HCT116 (cell line): Measurements from ENCODE around the gene NUDT22. TPM values are rescaled to one million over a fixed set of nuclear protein-coding genes. Genes with fewer than 3 reads are reported as not detected.

Experiments used
- ATAC-seq: fragments of 200-7000 bp; cut with Tn5 transposase; 2 replicates; pipeline ENCODE4 v1.9.1; 2020; ENCODE audit warnings: mild to moderate bottlenecking, moderate library complexity
- BruUV-seq: library from RNA; stranded (reverse); fragments of 400-500 nt; replicated peaks from 2 replicates; lab custom pipeline; 2021; lab: Mats Ljungman, UMichigan
- CTCF ChIA-PET: fragments of 300-600 bp; sonication (Branson Sonifier 250); formaldehyde crosslinking; loops from one replicate; lab custom pipeline; 2021; ENCODE audit warnings: antibody characterized with exemption; lab: Charles Lee
- POLR2A ChIA-PET: fragments of 300-600, 350-600 bp; sonication (Branson Sonifier 250); formaldehyde crosslinking; loops from one replicate; lab custom pipeline; 2021; ENCODE audit warnings: antibody characterized with exemption; lab: Charles Lee
- RAD21 ChIA-PET, 2 experiments: fragments of 300-600 bp; sonication (Branson Sonifier 250); formaldehyde crosslinking; loops; one replicate each; lab custom pipeline; 2023; ENCODE audit warnings: low total read pairs in 2 of 2; ENCODE audit not compliant: uncharacterized antibody in 2 of 2, unreplicated experiment in 2 of 2, low non-redundant PET in 1 of 2; lab: Charles Lee
- DNase-seq: peaks from one replicate; pipeline ENCODE4 v3.0.0-alpha.2; 2010; ENCODE audit warnings: low read depth, low spot score
- H2AFZ ChIP-seq: fragments of 200-600 bp; shearing (Covaris generic), sonication (generic); 2 replicates; pipeline ENCODE4 v1.6.1; 2017; ENCODE audit warnings: low read depth, mixed run types, mixed read lengths, antibody characterized with exemption, low read length; ENCODE audit not compliant: poor library complexity, severe bottlenecking
- H3K27ac ChIP-seq: 2 replicates; pipeline ENCODE4 v1.5.1; 2012; ENCODE audit warnings: low read depth, low read length
- H3K27me3 ChIP-seq: fragments of 200-600 bp; sonication (generic); 2 replicates; pipeline ENCODE4 v1.6.1; 2016; ENCODE audit warnings: mixed run types, low read length, mixed read lengths; ENCODE audit not compliant: insufficient read depth
- H3K36me3 ChIP-seq, 2 experiments: fragments of 200-500 bp in 1 of 2; fragments of 200-600 bp in 1 of 2; sonication (Bioruptor generic) in 1 of 2; sonication (generic) in 1 of 2; 2 replicates each; pipeline versions ENCODE4 v1.5.1 to v1.6.1; 2014 to 2016; ENCODE audit warnings: low read length in 2 of 2, inconsistent platforms in 1 of 2, mixed read lengths in 1 of 2, mixed run types in 1 of 2; ENCODE audit not compliant: insufficient read depth in 2 of 2, control insufficient read depth in 1 of 2
- H3K4me1 ChIP-seq, 2 experiments: fragments of 200-600 bp in 1 of 2; sonication (generic) in 1 of 2; 2 replicates each; pipeline versions ENCODE4 v1.5.1 to v1.6.1; 2012 to 2017; ENCODE audit warnings: low read length in 2 of 2, inconsistent platforms in 1 of 2, mild to moderate bottlenecking in 1 of 2, mixed read lengths in 1 of 2, mixed run types in 1 of 2, moderate library complexity in 1 of 2; ENCODE audit not compliant: insufficient read depth in 2 of 2, control insufficient read depth in 1 of 2
- H3K4me2 ChIP-seq: fragments of 200-600 bp; sonication (generic); 2 replicates; pipeline ENCODE4 v1.6.1; 2017; ENCODE audit warnings: mixed run types, low read length, mixed read lengths
- H3K4me3 ChIP-seq, 2 experiments: fragments of 200-600 bp in 1 of 2; sonication (generic) in 1 of 2; replicated peaks in 1 of 2; 2 replicates each; pipeline ENCODE4 v1.5.1; 2011 to 2016; ENCODE audit warnings: low read length in 2 of 2, control low read depth in 1 of 2, low read depth in 1 of 2, mild to moderate bottlenecking in 1 of 2, mixed read lengths in 1 of 2, mixed run types in 1 of 2
- H3K79me2 ChIP-seq: fragments of 200-600 bp; sonication (generic); 2 replicates; pipeline ENCODE4 v1.6.1; 2017; ENCODE audit warnings: mild to moderate bottlenecking, mixed run types, low read length, moderate library complexity, mixed read lengths; ENCODE audit not compliant: insufficient read depth
- H3K9ac ChIP-seq: fragments of 200-600 bp; sonication (generic); 2 replicates; pipeline ENCODE4 v1.6.1; 2016; ENCODE audit warnings: low read length, mixed read lengths
- H3K9me2 ChIP-seq: fragments of 200-600 bp; sonication (generic), shearing (Covaris generic); 2 replicates; pipeline ENCODE4 v1.6.1; 2017; ENCODE audit warnings: mixed run types, mild to moderate bottlenecking, moderate library complexity; ENCODE audit not compliant: insufficient read depth
- H3K9me3 ChIP-seq, 2 experiments: fragments of 200-500 bp in 1 of 2; fragments of 200-600 bp in 1 of 2; sonication (Bioruptor generic) in 1 of 2; sonication (generic) in 1 of 2; 2 replicates each; pipeline ENCODE4 v1.6.1; 2014 to 2017; ENCODE audit warnings: low read length in 2 of 2, mixed read lengths in 2 of 2, inconsistent platforms in 1 of 2, low read depth in 1 of 2, mild to moderate bottlenecking in 1 of 2, mixed run types in 1 of 2, moderate library complexity in 1 of 2; ENCODE audit not compliant: control insufficient read depth in 1 of 2, insufficient read depth in 1 of 2
- H4K20me1 ChIP-seq: fragments of 200-600 bp; sonication (generic), shearing (Covaris generic); 2 replicates; pipeline ENCODE4 v1.6.1; 2017; ENCODE audit warnings: mixed run types, mild to moderate bottlenecking, moderate library complexity; ENCODE audit not compliant: insufficient read depth
- CBX3 ChIP-seq: IDR thresholded peaks from 2 replicates; pipeline ENCODE4 v1.6.1; 2012; ENCODE audit warnings: low read depth
- CEBPB ChIP-seq: IDR thresholded peaks from 2 replicates; pipeline ENCODE4 v1.6.1; 2012; ENCODE audit warnings: low read depth
- EZH2 ChIP-seq: fragments of 200-600 bp; sonication (generic); IDR thresholded peaks from 2 replicates; pipeline ENCODE4 v1.6.1; 2017; ENCODE audit warnings: antibody characterized with exemption, mixed run types
- EZH2phosphoT487 ChIP-seq: fragments of 200-600 bp; IDR thresholded peaks from 2 replicates; pipeline ENCODE4 v1.6.1; 2018; ENCODE audit warnings: antibody characterized with exemption, borderline replicate concordance
- POLR2A ChIP-seq: IDR thresholded peaks from 2 replicates; pipeline ENCODE4 v1.7.0; 2011; ENCODE audit warnings: borderline replicate concordance; ENCODE audit not compliant: insufficient read depth, insufficient read length; ENCODE audit errors: extremely low read depth
- RAD21 ChIP-seq: IDR thresholded peaks from 2 replicates; pipeline ENCODE4 v1.6.1; 2012; ENCODE audit warnings: low read depth, mild to moderate bottlenecking
- SP1 ChIP-seq: IDR thresholded peaks from 2 replicates; pipeline ENCODE4 v1.6.1; 2012; ENCODE audit warnings: low read depth
- TCF7L2 ChIP-seq: IDR thresholded peaks from 2 replicates; pipeline ENCODE4 v1.7.0; 2011; ENCODE audit warnings: borderline replicate concordance, inconsistent platforms; ENCODE audit not compliant: insufficient read depth, insufficient read length; ENCODE audit errors: extremely low read depth
- YY1 ChIP-seq: IDR thresholded peaks from 2 replicates; pipeline ENCODE4 v1.6.1; 2011; ENCODE audit warnings: low read length, low read depth, moderate library complexity, mild to moderate bottlenecking; ENCODE audit not compliant: insufficient replicate concordance; ENCODE audit errors: extremely low read depth
- ZFX ChIP-seq: fragments of 450-650 bp; IDR thresholded peaks from 2 replicates; pipeline ENCODE4 v1.6.1; 2017
- ZNF274 ChIP-seq: fragments of 200-500 bp; sonication (Bioruptor generic); IDR thresholded peaks from 2 replicates; pipeline ENCODE4 v1.6.1; 2014; ENCODE audit warnings: mild to moderate bottlenecking, low read depth, low read length, inconsistent platforms
- intact Hi-C: fragments of 100-400 bp; cut with micrococcal nuclease; formaldehyde crosslinking; loops from 2 replicates; pipeline ENCODE4 v1.10.0; 2022
- total RNA-seq: library from RNA; stranded (reverse); gene quantifications from one replicate; pipeline ENCODE4 v1.2.1, GENCODE V29; 2021; ENCODE audit not compliant: unreplicated experiment
- TF ChIP-seq, protein P1 (sequence below): IDR thresholded peaks from 2 replicates; pipeline ENCODE4 v1.6.1; 2012
- TF ChIP-seq, protein P2 (sequence below): IDR thresholded peaks from 2 replicates; pipeline ENCODE4 v1.6.1; 2011; ENCODE audit warnings: mild to moderate bottlenecking, low read length, moderate library complexity; ENCODE audit not compliant: insufficient replicate concordance; ENCODE audit errors: extremely low read depth
- TF ChIP-seq, protein P3 (sequence below): IDR thresholded peaks from 2 replicates; pipeline ENCODE4 v1.6.1; 2012
- TF ChIP-seq, protein P4 (sequence below): IDR thresholded peaks from 2 replicates; pipeline ENCODE4 v1.6.1; 2012; ENCODE audit warnings: low read depth
- TF ChIP-seq, protein P5 (sequence below), 3 experiments: fragments of 200-600 bp in 1 of 3; sonication (generic) in 1 of 3; IDR thresholded peaks in 2 of 3; conservative IDR thresholded peaks in 1 of 3; 2 replicates each; pipeline ENCODE4 v1.5.1; 2012 to 2017; ENCODE audit warnings: low read depth in 2 of 3, low read length in 2 of 3, antibody characterized with exemption in 1 of 3, borderline replicate concordance in 1 of 3, control low read depth in 1 of 3, mild to moderate bottlenecking in 1 of 3, mixed read lengths in 1 of 3, mixed run types in 1 of 3, moderate library complexity in 1 of 3; ENCODE audit not compliant: insufficient read depth in 1 of 3

Gene NUDT22
- total RNA-seq, 1 experiment from 2014 or later: 70.9 TPM

DNA sequence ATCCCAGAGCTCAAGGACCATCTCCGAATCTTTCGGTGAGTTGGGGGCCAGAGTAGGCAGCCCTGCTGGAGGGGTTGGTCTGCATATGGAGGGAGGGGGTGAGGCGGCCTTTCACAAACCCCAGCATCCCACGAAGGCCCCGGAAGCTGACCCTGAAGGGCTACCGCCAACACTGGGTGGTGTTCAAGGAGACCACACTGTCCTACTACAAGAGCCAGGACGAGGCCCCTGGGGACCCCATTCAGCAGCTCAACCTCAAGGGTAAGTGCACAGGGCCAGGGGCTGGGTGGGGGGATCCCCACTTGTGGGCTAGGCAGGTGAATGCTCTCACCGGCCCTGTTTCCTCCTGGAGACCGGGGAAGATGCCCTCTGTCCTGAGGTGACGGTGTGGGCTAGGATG lies 6.3 kb upstream of the NUDT22 start:
- no peak overlapping the region for H3K4me3 ChIP-seq
- H3K4me1 ChIP-seq: peaks cover 0 to under 1% of the 10 kb centered on the region in 2 experiments; a peak in 1 of 4 replicates
- no peak for ATAC-seq
- no peaks in the 10 kb centered on the region for H3K27me3 ChIP-seq
- ChIA-PET POLR2A (no interaction called here), RAD21 (no interaction called here), CTCF (no interaction called here)
- H3K4me2 ChIP-seq: no peak overlapping the region
- H3K9ac ChIP-seq: no peak overlapping the region
- no peak overlapping the region for H2AFZ ChIP-seq
- no TSS peak for BruUV-seq
- TF ChIP-seq SP1: no peak
- TF ChIP-seq POLR2A: no peak
- TF ChIP-seq YY1: no peak
- TF ChIP-seq ZNF274: no peak
- TF ChIP-seq EZH2: no peak
- no peak for TF ChIP-seq EZH2phosphoT487
- TF ChIP-seq, protein P1, sequence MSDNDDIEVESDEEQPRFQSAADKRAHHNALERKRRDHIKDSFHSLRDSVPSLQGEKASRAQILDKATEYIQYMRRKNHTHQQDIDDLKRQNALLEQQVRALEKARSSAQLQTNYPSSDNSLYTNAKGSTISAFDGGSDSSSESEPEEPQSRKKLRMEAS: no peak
- TF ChIP-seq, protein P2, sequence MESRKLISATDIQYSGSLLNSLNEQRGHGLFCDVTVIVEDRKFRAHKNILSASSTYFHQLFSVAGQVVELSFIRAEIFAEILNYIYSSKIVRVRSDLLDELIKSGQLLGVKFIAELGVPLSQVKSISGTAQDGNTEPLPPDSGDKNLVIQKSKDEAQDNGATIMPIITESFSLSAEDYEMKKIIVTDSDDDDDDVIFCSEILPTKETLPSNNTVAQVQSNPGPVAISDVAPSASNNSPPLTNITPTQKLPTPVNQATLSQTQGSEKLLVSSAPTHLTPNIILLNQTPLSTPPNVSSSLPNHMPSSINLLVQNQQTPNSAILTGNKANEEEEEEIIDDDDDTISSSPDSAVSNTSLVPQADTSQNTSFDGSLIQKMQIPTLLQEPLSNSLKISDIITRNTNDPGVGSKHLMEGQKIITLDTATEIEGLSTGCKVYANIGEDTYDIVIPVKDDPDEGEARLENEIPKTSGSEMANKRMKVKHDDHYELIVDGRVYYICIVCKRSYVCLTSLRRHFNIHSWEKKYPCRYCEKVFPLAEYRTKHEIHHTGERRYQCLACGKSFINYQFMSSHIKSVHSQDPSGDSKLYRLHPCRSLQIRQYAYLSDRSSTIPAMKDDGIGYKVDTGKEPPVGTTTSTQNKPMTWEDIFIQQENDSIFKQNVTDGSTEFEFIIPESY: no peak
- TF ChIP-seq, protein P3, sequence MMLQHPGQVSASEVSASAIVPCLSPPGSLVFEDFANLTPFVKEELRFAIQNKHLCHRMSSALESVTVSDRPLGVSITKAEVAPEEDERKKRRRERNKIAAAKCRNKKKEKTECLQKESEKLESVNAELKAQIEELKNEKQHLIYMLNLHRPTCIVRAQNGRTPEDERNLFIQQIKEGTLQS: no peak
- TF ChIP-seq CEBPB: no peak
- TF ChIP-seq ZFX: no peak
- TF ChIP-seq, protein P4, sequence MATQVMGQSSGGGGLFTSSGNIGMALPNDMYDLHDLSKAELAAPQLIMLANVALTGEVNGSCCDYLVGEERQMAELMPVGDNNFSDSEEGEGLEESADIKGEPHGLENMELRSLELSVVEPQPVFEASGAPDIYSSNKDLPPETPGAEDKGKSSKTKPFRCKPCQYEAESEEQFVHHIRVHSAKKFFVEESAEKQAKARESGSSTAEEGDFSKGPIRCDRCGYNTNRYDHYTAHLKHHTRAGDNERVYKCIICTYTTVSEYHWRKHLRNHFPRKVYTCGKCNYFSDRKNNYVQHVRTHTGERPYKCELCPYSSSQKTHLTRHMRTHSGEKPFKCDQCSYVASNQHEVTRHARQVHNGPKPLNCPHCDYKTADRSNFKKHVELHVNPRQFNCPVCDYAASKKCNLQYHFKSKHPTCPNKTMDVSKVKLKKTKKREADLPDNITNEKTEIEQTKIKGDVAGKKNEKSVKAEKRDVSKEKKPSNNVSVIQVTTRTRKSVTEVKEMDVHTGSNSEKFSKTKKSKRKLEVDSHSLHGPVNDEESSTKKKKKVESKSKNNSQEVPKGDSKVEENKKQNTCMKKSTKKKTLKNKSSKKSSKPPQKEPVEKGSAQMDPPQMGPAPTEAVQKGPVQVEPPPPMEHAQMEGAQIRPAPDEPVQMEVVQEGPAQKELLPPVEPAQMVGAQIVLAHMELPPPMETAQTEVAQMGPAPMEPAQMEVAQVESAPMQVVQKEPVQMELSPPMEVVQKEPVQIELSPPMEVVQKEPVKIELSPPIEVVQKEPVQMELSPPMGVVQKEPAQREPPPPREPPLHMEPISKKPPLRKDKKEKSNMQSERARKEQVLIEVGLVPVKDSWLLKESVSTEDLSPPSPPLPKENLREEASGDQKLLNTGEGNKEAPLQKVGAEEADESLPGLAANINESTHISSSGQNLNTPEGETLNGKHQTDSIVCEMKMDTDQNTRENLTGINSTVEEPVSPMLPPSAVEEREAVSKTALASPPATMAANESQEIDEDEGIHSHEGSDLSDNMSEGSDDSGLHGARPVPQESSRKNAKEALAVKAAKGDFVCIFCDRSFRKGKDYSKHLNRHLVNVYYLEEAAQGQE: no peak
- no peak for TF ChIP-seq CBX3
- TF ChIP-seq RAD21: no peak
- TF ChIP-seq TCF7L2: no peak
- TF ChIP-seq, protein P5, sequence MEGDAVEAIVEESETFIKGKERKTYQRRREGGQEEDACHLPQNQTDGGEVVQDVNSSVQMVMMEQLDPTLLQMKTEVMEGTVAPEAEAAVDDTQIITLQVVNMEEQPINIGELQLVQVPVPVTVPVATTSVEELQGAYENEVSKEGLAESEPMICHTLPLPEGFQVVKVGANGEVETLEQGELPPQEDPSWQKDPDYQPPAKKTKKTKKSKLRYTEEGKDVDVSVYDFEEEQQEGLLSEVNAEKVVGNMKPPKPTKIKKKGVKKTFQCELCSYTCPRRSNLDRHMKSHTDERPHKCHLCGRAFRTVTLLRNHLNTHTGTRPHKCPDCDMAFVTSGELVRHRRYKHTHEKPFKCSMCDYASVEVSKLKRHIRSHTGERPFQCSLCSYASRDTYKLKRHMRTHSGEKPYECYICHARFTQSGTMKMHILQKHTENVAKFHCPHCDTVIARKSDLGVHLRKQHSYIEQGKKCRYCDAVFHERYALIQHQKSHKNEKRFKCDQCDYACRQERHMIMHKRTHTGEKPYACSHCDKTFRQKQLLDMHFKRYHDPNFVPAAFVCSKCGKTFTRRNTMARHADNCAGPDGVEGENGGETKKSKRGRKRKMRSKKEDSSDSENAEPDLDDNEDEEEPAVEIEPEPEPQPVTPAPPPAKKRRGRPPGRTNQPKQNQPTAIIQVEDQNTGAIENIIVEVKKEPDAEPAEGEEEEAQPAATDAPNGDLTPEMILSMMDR (IDR thresholded peaks at IDR 0.05 in 2 of 3, conservative IDR thresholded peaks at IDR 0.05 in 1 of 3; ENCODE audit: borderline replicate concordance in 1 of 3, insufficient read depth in 1 of 3, low read depth in 2 of 3, low read length in 2 of 3): no peak
- no peaks in the 10 kb centered on the region for H4K20me1 ChIP-seq
- no peak for DNase-seq
- peaks cover 0 to 6% of the 10 kb centered on the region in 2 experiments; a peak in 1 of 4 replicates for H3K36me3 ChIP-seq
- intact Hi-C loops: no loop called here
- H3K27ac ChIP-seq: no peak overlapping the region
- H3K9me3 ChIP-seq: no peaks in the 10 kb centered on the region
- no peaks in the 10 kb centered on the region for H3K9me2 ChIP-seq
- H3K79me2 ChIP-seq: peaks cover 3% of the 10 kb centered on the region; the same call in 1 of the 2 replicates
